Measurements from ENCODE around the gene ZNF12.

- TF ChIP-seq ELF4 (IDR thresholded peaks at IDR 0.05) (no peak), SP1 (IDR thresholded peaks at IDR 0.05) (no peak), NFRKB (IDR thresholded peaks at IDR 0.05) (no peak), BHLHE40 (IDR thresholded peaks at IDR 0.05; ENCODE audit: borderline replicate concordance) (no peak), HDGF (IDR thresholded peaks at IDR 0.05; ENCODE audit: borderline replicate concordance) (no peak)
These were observed 3.1 kb upstream of the ZNF12 start for GRCh38 chr7:6709808-6710207.
